ENCODE measurements around the gene MFGE8.

DNA sequence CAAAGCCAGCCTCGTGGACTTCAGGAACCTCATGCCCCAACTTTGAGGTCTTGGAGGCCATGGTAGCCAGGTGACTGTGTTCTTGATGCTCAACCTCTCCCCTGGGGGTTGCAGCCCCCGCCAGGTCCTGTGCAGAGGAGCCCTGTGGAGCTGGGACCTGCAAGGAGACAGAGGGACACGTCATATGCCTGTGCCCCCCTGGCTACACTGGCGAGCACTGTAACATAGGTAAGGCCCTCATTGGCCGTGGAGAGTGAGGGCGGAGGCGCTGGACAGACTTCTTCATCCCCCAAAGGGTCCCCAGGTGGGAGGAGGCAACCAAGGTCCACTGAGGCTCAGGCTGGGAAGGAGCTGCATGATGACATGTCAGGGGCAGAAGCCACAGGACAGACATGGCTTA lies 53.0 kb downstream of the MFGE8 start:
- no peak for TF ChIP-seq CTCF (IDR thresholded peaks at IDR 0.05 in 8 of 11, conservative IDR thresholded peaks at IDR 0.05 in 3 of 11)
- TF ChIP-seq POLR2A (IDR thresholded peaks at IDR 0.05), result no peak
- TF ChIP-seq POLR2AphosphoS5 (IDR thresholded peaks at IDR 0.05), result no peak
